HUES48 (cell line): ENCODE data around the gene NUDT3.
"Not testable (repeated sequence)": the region's sequence is repeated elsewhere in the genome, so short reads cannot be mapped to it uniquely, and the experiment has no call there.

Source experiments
- H3K27ac ChIP-seq: one replicate; pipeline ENCODE4 v1.7.0; 2013; ENCODE audit warnings: low read depth, low read length, inconsistent platforms
- H3K27me3 ChIP-seq: 2 replicates; pipeline ENCODE4 v1.6.1; 2013; ENCODE audit warnings: mild to moderate bottlenecking, low read length; ENCODE audit not compliant: control insufficient read depth, insufficient read depth
- H3K36me3 ChIP-seq: 2 replicates; pipeline ENCODE4 v1.6.1; 2013; ENCODE audit warnings: low read length; ENCODE audit not compliant: control insufficient read depth, insufficient read depth
- H3K4me1 ChIP-seq: 2 replicates; pipeline ENCODE4 v1.6.1; 2013; ENCODE audit warnings: mild to moderate bottlenecking, low read length; ENCODE audit not compliant: control insufficient read depth, insufficient read depth
- H3K4me3 ChIP-seq: 2 replicates; pipeline ENCODE4 v1.5.1; 2013; ENCODE audit warnings: mild to moderate bottlenecking, low read depth, low read length
- H3K9ac ChIP-seq: 2 replicates; pipeline ENCODE4 v1.6.1; 2013; ENCODE audit warnings: mild to moderate bottlenecking, low read depth, low read length, moderate library complexity
- H3K9me3 ChIP-seq: 2 replicates; pipeline ENCODE4 v1.6.1; 2013; ENCODE audit warnings: low read length; ENCODE audit not compliant: control insufficient read depth, insufficient read depth

Gene NUDT3

GRCh38 chr6:34383656-34384320 is 8.7 kb downstream of the NUDT3 start:
- no peaks in the 10 kb centered on the region for H3K27me3 ChIP-seq
- H3K27ac ChIP-seq: peak overlapping the region; percentile 21
- H3K36me3 ChIP-seq: no peaks in the 10 kb centered on the region
- no peaks in the 10 kb centered on the region for H3K9me3 ChIP-seq
- H3K4me3 ChIP-seq: no peak overlapping the region
- H3K9ac ChIP-seq: no peak overlapping the region
- peaks cover 28% of the 10 kb centered on the region for H3K4me1 ChIP-seq

GRCh38 chr6:34383161-34383631 is 9.3 kb downstream of the NUDT3 start:
- H3K4me1 ChIP-seq: peaks cover 26% of the 10 kb centered on the region
- no peak overlapping the region for H3K4me3 ChIP-seq
- H3K36me3 ChIP-seq: no peaks in the 10 kb centered on the region
- no peaks in the 10 kb centered on the region for H3K27me3 ChIP-seq
- no peak overlapping the region for H3K27ac ChIP-seq
- H3K9me3 ChIP-seq: no peaks in the 10 kb centered on the region
- no peak overlapping the region for H3K9ac ChIP-seq

- Histone ChIP-seq H3K27me3 (no peaks in the 10 kb centered on the region), H3K27ac (no peak overlapping the region), H3K9ac (no peak overlapping the region), H3K4me3 (no peak overlapping the region), H3K36me3 (no peaks in the 10 kb centered on the region), H3K4me1 (peaks cover 20% of the 10 kb centered on the region), H3K9me3 (no peaks in the 10 kb centered on the region)
These were observed 11.4 kb downstream of the NUDT3 start for GRCh38 chr6:34381081-34381480.

GRCh38 chr6:34378470-34378869 is 14.0 kb downstream of the NUDT3 start:
- Histone ChIP-seq H3K4me3 (no peak overlapping the region), H3K27ac (no peak overlapping the region)

GRCh38 chr6:34377984-34378383 is 14.5 kb downstream of the NUDT3 start:
- Histone ChIP-seq H3K27me3 (no peaks in the 10 kb centered on the region), H3K4me3 (no peak overlapping the region), H3K9me3 (no peaks in the 10 kb centered on the region), H3K27ac (no peak overlapping the region), H3K4me1 (no peaks in the 10 kb centered on the region), H3K36me3 (no peaks in the 10 kb centered on the region), H3K9ac (no peak overlapping the region)

More at GRCh38 chr6:34378470-34378869, 14.0 kb downstream of the NUDT3 start:
- Histone ChIP-seq H3K27me3 (no peaks in the 10 kb centered on the region), H3K9me3 (no peaks in the 10 kb centered on the region), H3K36me3 (no peaks in the 10 kb centered on the region), H3K9ac (no peak overlapping the region), H3K4me1 (peaks cover 2% of the 10 kb centered on the region)

- H3K9ac ChIP-seq, H3K4me3 ChIP-seq, H3K27ac ChIP-seq, H3K9me3 ChIP-seq, H3K4me1 ChIP-seq, H3K36me3 ChIP-seq, H3K27me3 ChIP-seq: not testable (repeated sequence)
These were observed 14.9 kb downstream of the NUDT3 start for GRCh38 chr6:34377571-34377970.

- H3K27me3 ChIP-seq: no peaks in the 10 kb centered on the region
- no peaks in the 10 kb centered on the region for H3K36me3 ChIP-seq
- no peaks in the 10 kb centered on the region for H3K9me3 ChIP-seq
- no peak overlapping the region for H3K4me3 ChIP-seq
- no peak overlapping the region for H3K9ac ChIP-seq
- H3K4me1 ChIP-seq: no peaks in the 10 kb centered on the region
- no peak overlapping the region for H3K27ac ChIP-seq
These were observed 16.6 kb downstream of the NUDT3 start for GRCh38 chr6:34375833-34376232.

- H3K27ac ChIP-seq: no peak overlapping the region
- H3K9me3 ChIP-seq: no peaks in the 10 kb centered on the region
- no peak overlapping the region for H3K9ac ChIP-seq
- H3K27me3 ChIP-seq: no peaks in the 10 kb centered on the region
- no peaks in the 10 kb centered on the region for H3K4me1 ChIP-seq
- H3K36me3 ChIP-seq: peaks cover 9% of the 10 kb centered on the region; the same call in 1 of the 2 replicates
- no peak overlapping the region for H3K4me3 ChIP-seq
These were observed 18.0 kb downstream of the NUDT3 start for GRCh38 chr6:34374508-34374907.

- Histone ChIP-seq H3K9ac (no peak overlapping the region), H3K36me3 (peaks cover 9% of the 10 kb centered on the region; the same call in 1 of the 2 replicates), H3K9me3 (no peaks in the 10 kb centered on the region), H3K4me3 (no peak overlapping the region), H3K27me3 (no peaks in the 10 kb centered on the region), H3K27ac (no peak overlapping the region), H3K4me1 (no peaks in the 10 kb centered on the region)
These were observed 18.4 kb downstream of the NUDT3 start for GRCh38 chr6:34374069-34374468.

GRCh38 chr6:34373511-34373910 is 19.0 kb downstream of the NUDT3 start:
- Histone ChIP-seq H3K27me3 (no peaks in the 10 kb centered on the region), H3K4me3 (no peak overlapping the region), H3K4me1 (no peaks in the 10 kb centered on the region), H3K27ac (no peak overlapping the region), H3K9me3 (no peaks in the 10 kb centered on the region), H3K36me3 (peaks cover 9% of the 10 kb centered on the region; the same call in 1 of the 2 replicates), H3K9ac (no peak overlapping the region)

- not testable (repeated sequence) for H3K9ac ChIP-seq, H3K9me3 ChIP-seq, H3K27ac ChIP-seq, H3K36me3 ChIP-seq, H3K4me1 ChIP-seq, H3K4me3 ChIP-seq, H3K27me3 ChIP-seq
These were observed 20.6 kb downstream of the NUDT3 start for GRCh38 chr6:34371865-34372264.
